ENCODE data around the gene CALM1.
A peak's percentile ranks its signal among the peaks of the same experiment; 100 is the strongest.

CALM1 gene

GRCh38 chr14:90408713-90409112, 11.9 kb downstream of the CALM1 start:
- peak overlapping the region; percentile 47 for H3K27ac ChIP-seq
- H3K27me3 ChIP-seq (ENCODE audit: control insufficient read depth, insufficient read depth, low read length), result no peaks in the 10 kb centered on the region
- H3K4me1 ChIP-seq, result peaks cover 9% of the 10 kb centered on the region
- H3K36me3 ChIP-seq (ENCODE audit: control insufficient read depth, insufficient read depth, low read length), result no peaks in the 10 kb centered on the region
- no peak overlapping the region for H3K4me3 ChIP-seq (ENCODE audit: low read depth, low read length)
- H3K9me3 ChIP-seq (ENCODE audit: control insufficient read depth, low read length), result no peaks in the 10 kb centered on the region
- no peaks in the 10 kb centered on the region for H3K79me2 ChIP-seq
- H3K9ac ChIP-seq, result no peak overlapping the region
- no peak overlapping the region for H3K4me2 ChIP-seq (ENCODE audit: low read length)
- no peak for TF ChIP-seq CTCF (IDR thresholded peaks at IDR 0.05)
- no peak overlapping the region for H2AFZ ChIP-seq

GRCh38 chr14:90409209-90409730, 12.4 kb downstream of the CALM1 start:
- no peak overlapping the region for H3K9ac ChIP-seq
- H3K36me3 ChIP-seq (ENCODE audit: control insufficient read depth, insufficient read depth, low read length), result no peaks in the 10 kb centered on the region

GRCh38 chr14:90412058-90412457, 15.2 kb downstream of the CALM1 start:
- H3K4me3 ChIP-seq (ENCODE audit: low read depth, low read length), result no peak overlapping the region
- H3K36me3 ChIP-seq (ENCODE audit: control insufficient read depth, insufficient read depth, low read length), result no peaks in the 10 kb centered on the region
- no peak overlapping the region for H2AFZ ChIP-seq
- no peak overlapping the region for H3K27ac ChIP-seq
- H3K27me3 ChIP-seq (ENCODE audit: control insufficient read depth, insufficient read depth, low read length), result no peaks in the 10 kb centered on the region
- H3K9ac ChIP-seq, result no peak overlapping the region
- TF ChIP-seq CTCF (IDR thresholded peaks at IDR 0.05), result no peak
- H3K79me2 ChIP-seq, result no peaks in the 10 kb centered on the region
- no peaks in the 10 kb centered on the region for H3K4me1 ChIP-seq
- H3K4me2 ChIP-seq (ENCODE audit: low read length), result no peak overlapping the region
- H3K9me3 ChIP-seq (ENCODE audit: control insufficient read depth, low read length), result no peaks in the 10 kb centered on the region

More at GRCh38 chr14:90409209-90409730, 12.4 kb downstream of the CALM1 start:
- H3K9me3 ChIP-seq (ENCODE audit: control insufficient read depth, low read length), result no peaks in the 10 kb centered on the region
- H3K4me1 ChIP-seq, result peaks cover 5% of the 10 kb centered on the region
- no peak for TF ChIP-seq CTCF (IDR thresholded peaks at IDR 0.05)
- H3K4me2 ChIP-seq (ENCODE audit: low read length), result no peak overlapping the region
- H3K27me3 ChIP-seq (ENCODE audit: control insufficient read depth, insufficient read depth, low read length), result no peaks in the 10 kb centered on the region
- no peak overlapping the region for H2AFZ ChIP-seq
- H3K79me2 ChIP-seq, result no peaks in the 10 kb centered on the region
- peak overlapping the region; percentile 47 for H3K27ac ChIP-seq
- H3K4me3 ChIP-seq (ENCODE audit: low read depth, low read length), result no peak overlapping the region

- TF ChIP-seq CTCF (IDR thresholded peaks at IDR 0.05), result no peak
- Histone ChIP-seq H3K9ac (no peak overlapping the region), H3K9me3 (ENCODE audit: control insufficient read depth, low read length) (no peaks in the 10 kb centered on the region), H3K4me3 (ENCODE audit: low read depth, low read length) (no peak overlapping the region), H3K4me1 (no peaks in the 10 kb centered on the region), H3K27ac (no peak overlapping the region), H2AFZ (no peak overlapping the region), H3K27me3 (ENCODE audit: control insufficient read depth, insufficient read depth, low read length) (no peaks in the 10 kb centered on the region), H3K36me3 (ENCODE audit: control insufficient read depth, insufficient read depth, low read length) (no peaks in the 10 kb centered on the region), H3K79me2 (no peaks in the 10 kb centered on the region), H3K4me2 (ENCODE audit: low read length) (no peak overlapping the region)
Observed at GRCh38 chr14:90416720-90417119, 19.9 kb downstream of the CALM1 start.

GRCh38 chr14:90418053-90418452, 21.2 kb downstream of the CALM1 start:
- no peak for TF ChIP-seq CTCF (IDR thresholded peaks at IDR 0.05)
- H3K27ac ChIP-seq, result no peak overlapping the region
- no peaks in the 10 kb centered on the region for H3K36me3 ChIP-seq (ENCODE audit: control insufficient read depth, insufficient read depth, low read length)
- no peak overlapping the region for H2AFZ ChIP-seq
- no peaks in the 10 kb centered on the region for H3K27me3 ChIP-seq (ENCODE audit: control insufficient read depth, insufficient read depth, low read length)
- H3K79me2 ChIP-seq, result no peaks in the 10 kb centered on the region
- H3K9ac ChIP-seq, result no peak overlapping the region
- no peaks in the 10 kb centered on the region for H3K4me1 ChIP-seq
- H3K4me3 ChIP-seq (ENCODE audit: low read depth, low read length), result no peak overlapping the region
- H3K9me3 ChIP-seq (ENCODE audit: control insufficient read depth, low read length), result no peaks in the 10 kb centered on the region
- H3K4me2 ChIP-seq (ENCODE audit: low read length), result no peak overlapping the region
